ENCODE measurements around the gene THAP4.
"Not testable (repeated sequence)": the region's sequence is repeated elsewhere in the genome, so short reads cannot be mapped to it uniquely, and the experiment has no call there.

Gene THAP4

DNA sequence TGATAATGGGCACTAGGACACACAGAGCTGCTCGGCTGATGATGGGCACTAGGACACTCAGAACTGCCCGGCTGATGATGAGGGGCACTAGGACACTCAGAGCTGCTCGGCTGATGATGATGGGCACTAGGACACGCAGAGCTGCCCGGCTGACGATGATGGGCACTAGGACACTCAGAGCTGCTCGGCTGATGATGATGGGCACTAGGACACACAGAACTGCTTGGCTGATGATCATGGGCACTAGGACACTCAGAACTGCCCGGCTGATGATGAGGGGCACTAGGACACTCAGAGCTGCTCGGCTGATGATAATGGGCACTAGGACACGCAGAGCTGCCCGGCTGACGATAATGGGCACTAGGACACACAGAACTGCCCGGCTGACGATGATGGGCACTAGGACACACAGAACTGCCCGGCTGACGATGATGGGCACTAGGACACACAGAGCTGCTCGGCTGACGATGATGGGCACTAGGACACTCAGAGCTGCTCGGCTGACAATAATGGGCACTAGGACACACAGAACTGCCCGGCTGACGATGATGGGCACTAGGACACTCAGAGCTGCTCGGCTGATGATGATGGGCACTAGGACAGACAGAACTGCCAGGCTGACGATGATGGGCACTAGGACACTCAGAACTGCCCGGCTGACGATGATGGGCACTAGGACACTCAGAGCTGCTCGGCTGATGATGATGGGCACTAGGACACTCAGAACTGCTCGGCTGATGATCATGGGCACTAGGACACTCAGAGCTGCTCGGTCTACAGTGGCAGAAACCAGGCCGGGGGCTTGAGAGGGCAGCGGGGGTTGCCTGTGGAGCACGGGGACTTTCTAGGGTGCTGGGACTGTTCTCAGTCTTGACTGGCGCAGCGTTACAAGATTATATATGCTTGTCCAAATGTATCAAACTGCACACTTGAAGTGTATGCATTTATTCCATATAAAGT lies 46.2 kb downstream of the THAP4 start:
- DNase-seq (ENCODE audit: low read depth in 2 of 2, low spot score in 1 of 2): not testable (repeated sequence)

GRCh38 chr2:241589863-241590262 lies 47.1 kb downstream of the THAP4 start:
- DNase-seq (ENCODE audit: low read depth in 2 of 2, low spot score in 1 of 2): not testable (repeated sequence)

DNA sequence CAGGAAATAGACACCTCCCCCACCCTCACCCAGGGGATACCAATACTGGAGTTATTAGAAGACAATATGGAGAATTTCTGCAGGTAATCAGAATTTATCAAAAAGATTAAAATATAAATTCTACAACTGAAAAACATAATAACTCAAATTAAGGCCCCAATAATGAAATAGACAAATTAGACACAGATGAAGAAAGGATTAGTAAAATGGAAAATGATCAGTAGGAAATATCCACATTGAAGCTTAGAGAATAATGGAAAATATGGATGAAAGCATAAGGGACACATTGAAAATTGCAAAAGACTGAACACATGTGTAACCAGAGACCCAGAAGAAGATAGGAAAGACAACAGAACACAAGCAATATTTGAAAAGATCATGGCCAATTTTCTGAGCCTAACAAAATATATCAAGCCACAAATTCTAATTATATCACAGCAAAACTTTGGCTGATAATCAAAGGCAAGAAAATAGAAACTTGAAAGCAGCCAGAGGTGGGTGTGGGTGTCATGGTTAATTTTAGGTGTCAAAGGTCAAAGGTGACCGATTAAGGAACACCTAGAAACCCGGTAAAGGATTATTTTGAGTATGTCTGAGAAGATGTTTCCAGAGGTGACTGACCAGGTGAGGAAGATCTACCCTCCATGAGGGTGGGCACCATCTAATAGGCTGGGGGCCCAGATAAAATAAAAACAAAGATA lies 50.2 kb downstream of the THAP4 start:
- no peak for DNase-seq (ENCODE audit: low read depth in 2 of 2, low spot score in 1 of 2)

DNA sequence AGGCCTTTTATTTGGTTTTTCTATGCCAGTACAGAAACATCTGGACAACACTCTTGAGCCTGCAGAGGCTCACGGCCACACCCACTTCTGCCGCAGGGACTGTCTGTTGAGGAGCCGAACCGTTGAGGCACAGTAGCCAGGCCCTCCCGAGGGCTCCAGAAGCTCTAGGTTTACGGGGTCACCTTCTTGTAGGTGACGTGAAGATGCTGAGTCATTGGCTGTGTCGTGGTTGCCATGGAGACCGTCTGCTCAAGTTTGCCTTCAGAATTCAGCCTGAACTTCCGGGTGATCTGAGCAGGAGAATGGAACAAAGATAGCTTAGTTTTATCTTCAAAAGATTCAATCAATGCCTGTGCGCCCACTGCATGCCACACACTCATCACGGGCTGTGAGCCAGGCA lies 52.5 kb downstream of the THAP4 start:
- DNase-seq (ENCODE audit: low read depth in 2 of 2, low spot score in 1 of 2): no peak

DNA sequence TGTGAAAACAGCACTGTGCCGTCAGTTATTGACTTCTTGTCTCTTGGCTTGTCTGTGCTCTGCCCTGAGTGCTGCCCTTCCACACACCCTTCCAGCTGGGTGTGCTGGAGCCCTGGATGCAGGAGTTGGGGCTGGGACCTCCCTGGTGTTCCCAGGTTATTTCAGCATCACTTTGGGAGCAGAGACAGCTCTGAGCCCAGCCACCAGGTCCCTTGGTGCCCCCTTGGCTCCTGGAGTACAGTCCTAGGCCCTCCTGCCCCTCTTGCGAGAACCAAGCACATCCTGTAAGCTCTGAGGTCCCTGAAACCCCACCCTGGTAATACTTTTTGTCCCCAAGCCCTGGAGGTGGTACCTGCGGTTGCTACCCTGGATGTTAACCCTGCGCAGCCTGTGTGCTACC lies 54.2 kb downstream of the THAP4 start:
- no peak for DNase-seq (ENCODE audit: low read depth in 2 of 2, low spot score in 1 of 2)

DNA sequence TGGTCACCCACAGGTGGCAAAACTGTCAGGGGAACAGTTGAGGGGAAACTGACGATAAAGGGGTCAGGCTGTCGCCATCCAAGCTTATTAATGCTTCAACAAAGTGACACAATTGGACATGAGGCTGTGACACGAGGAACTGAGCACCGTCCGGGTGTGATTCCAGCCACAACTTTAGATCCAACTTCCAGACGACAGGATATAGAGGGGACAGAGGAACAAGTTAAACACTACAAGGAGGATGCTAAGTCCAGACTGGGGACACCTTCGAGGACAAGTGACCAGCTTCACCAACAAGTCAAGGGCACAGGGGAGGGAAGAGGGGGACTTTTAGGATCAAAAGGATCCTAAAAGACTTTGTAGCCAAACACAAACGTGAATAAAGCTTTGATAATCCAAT lies 54.6 kb downstream of the THAP4 start:
- DNase-seq (ENCODE audit: low read depth in 2 of 2, low spot score in 1 of 2): no peak

- no peak for DNase-seq (ENCODE audit: low read depth in 2 of 2, low spot score in 1 of 2)
Observed at GRCh38 chr2:241579281-241579680, 57.7 kb downstream of the THAP4 start.

GRCh38 chr2:241577413-241578122 lies 59.4 kb downstream of the THAP4 start:
- DNase-seq (ENCODE audit: low read depth in 2 of 2, low spot score in 1 of 2): no peak

GRCh38 chr2:241576293-241576654 lies 60.7 kb downstream of the THAP4 start:
- no peak for DNase-seq (ENCODE audit: low read depth in 2 of 2, low spot score in 1 of 2)

- no peak for DNase-seq (ENCODE audit: low read depth in 2 of 2, low spot score in 1 of 2)
Observed at GRCh38 chr2:241575624-241576292, 61.2 kb downstream of the THAP4 start.

DNA sequence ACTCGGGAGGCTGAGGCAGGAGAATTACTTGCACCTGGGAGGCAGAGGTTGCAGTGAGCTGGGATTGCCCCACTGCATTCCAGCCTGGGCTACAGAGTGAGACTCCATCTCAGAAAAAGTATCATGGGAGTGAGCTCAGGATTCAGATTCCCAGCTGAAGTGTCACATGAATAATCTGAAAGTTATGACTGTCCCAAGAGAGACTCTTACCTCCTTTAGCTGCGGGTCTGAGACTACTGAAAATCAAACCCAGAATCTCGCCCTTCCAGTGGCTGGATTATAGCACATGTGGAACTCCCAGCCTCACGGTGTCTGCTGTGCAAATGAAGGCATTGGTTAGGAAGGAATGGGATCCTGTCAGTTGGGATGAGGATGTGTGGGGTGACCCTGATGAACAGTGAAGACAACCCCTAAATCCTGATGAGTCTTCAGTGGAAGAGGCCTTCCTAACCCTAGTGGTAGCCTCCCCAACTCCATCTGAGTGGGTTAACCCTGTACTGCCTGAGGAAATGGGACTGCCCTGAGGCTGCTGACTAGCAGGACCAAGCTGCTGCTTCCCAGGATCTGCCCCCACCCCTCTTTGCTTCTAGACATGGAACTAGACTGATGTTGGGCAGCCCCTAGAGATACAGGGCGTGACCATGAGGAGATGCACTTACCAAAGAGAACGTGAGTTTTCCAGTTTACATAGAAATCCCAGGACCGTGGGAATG lies 61.9 kb downstream of the THAP4 start:
- DNase-seq (ENCODE audit: low read depth in 2 of 2, low spot score in 1 of 2): no peak

DNA sequence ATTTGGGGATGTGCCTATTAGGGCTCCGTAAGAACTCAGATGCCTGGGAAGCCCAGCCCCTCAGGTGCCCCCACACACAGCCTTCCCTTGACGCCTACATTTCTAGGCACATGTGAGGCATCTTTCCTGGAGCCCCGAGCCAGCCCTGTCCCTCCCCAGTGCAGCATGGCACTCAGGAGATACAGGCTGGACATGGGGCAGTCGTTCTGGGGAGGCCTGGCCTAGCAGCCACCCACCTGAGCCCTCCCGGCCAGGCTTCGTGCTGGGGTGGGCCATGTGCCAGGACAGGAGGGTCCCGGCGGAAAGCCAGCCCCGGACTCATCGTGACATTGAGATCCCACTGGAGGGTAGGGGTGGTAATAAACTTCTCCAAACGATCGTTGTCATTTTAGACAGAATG lies 63.2 kb downstream of the THAP4 start:
- DNase-seq (ENCODE audit: low read depth in 2 of 2, low spot score in 1 of 2): no peak

- not testable (repeated sequence) for DNase-seq (ENCODE audit: low read depth in 2 of 2, low spot score in 1 of 2)
Observed at GRCh38 chr2:241572915-241573651, 63.9 kb downstream of the THAP4 start.

DNA sequence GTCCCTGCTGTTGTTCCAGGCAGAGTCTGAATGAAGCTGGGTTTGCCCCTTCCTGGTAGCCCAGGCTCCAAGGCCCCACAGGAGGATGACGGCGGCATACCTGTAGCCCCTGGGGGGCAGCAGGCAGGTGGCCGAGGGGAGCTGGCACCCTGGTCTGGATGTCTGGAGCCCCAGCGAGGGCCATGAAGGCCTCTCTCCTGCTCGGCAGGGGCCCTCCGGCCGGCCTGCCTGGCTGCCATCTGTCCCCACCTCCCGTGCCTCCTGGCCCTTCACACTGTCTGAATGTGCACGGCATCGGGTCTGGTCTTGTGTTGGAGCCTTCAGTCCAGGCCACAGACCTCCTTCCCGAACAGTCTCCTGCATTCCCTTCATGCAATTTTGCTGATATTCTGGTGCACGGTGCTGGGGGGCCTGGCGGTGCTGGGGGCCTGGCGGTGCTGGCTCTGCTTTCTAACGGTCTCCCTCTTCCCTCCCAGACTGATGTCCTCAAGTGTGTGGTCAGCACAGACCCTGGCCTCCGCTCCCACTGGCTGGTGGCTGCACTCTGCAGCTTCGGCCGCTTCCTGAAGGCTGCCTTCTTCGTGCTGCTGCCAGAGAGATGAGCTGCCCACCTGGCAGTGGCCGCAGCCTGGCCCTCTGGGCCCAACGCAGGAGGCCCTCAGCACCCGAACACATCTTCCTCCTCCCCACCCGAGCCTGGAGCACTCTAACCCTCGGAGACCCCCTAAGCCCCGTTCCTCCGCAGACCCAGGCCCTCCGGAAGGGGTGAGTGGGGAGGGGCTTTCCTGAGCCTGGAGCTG lies 64.9 kb downstream of the THAP4 start:
- DNase-seq (ENCODE audit: low read depth in 2 of 2, low spot score in 1 of 2): no peak

DNA sequence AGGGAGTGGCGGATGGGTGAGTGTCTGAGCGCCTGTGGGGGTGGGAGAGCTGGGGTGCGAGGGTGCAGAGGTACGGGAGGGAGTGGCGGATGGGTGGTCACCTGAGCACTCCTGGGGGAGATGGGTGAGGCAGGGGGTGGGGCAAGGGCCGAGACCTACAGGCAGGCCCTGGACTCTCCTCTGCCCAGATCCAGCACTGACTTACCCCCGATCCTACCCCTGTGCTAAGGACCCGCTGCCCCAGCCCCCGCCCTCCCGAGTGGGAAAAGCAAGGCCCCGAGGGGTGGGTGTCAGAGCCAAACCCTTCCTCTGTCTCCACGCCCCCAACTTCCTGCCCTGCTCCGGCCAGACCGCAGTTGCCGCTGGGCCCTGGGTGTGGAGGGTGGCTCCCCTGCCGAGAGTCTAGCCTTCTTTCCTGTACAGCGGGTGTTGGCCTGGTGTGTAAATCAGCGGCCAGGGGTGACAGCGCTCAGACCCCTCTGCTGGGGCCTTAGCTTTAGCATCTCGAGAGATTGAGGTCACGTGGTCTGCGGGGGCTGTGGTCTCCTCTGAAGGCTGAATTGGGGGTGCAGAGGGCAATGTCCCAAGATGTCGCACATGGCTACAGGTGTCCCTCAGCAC lies 65.9 kb downstream of the THAP4 start:
- DNase-seq (ENCODE audit: low read depth in 2 of 2, low spot score in 1 of 2): no peak

DNA sequence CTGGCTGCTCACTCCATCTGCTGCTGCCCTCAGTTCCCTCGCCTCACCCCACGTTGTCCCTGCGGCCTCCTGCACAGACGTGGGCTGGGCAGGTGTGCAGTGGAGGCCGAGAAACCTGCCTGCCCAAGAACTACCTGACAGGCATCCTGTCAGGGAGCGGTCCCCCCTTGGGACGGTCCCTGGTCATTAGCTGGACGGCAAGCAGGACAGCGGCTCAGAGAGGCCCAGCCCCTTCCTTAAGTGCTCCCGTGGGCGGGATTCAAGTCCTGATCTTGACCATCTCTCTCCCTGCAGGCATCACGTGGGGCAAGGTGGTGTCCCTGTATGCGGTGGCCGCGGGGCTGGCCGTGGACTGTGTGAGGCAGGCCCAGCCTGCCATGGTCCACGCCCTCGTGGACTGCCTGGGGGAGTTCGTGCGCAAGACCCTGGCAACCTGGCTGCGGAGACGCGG lies 67.1 kb downstream of the THAP4 start:
- DNase-seq (ENCODE audit: low read depth in 2 of 2, low spot score in 1 of 2): no peak

DNA sequence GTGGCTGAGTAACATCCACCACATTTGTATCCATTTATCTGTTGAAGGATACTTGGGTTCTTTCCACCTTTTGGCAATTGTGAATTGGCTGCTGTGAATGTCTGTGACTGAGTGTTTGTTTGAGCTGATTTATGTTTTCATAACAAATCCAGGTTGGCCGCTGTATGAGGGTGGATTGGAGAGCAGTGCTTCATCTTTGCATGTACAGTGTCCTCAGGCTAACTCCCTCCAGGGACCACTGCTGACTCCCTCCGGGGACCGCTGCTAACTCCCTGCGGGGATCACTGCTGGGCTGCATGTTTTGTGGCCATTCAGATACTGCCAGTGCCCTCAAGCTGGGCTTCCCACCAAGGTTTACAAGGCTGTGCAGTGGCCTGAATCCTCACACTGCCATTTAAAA lies 68.2 kb downstream of the THAP4 start:
- no peak for DNase-seq (ENCODE audit: low read depth in 2 of 2, low spot score in 1 of 2)

DNA sequence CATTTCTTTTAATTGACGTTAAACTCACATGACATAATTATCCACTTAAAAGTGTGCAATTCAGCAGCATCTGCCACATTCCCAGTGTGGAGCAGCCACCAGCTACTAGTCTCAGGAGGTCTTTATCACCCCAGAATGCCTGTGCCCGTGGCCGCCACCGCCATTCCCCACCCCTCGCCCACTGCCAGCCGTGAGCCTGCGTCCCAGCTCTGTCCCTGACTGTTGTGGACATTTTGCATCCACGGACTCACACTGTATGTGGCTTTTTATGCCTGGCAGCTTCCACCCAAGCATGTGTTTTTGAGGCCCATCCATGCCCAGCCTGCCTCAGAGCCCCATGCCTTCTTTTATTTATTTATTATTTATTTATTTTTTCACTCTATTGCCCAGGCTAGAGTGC lies 69.2 kb downstream of the THAP4 start:
- DNase-seq (ENCODE audit: low read depth in 2 of 2, low spot score in 1 of 2): no peak

- DNase-seq (ENCODE audit: low read depth in 2 of 2, low spot score in 1 of 2): not testable (repeated sequence)
Observed at GRCh38 chr2:241567266-241567665, 69.7 kb downstream of the THAP4 start.
